ENCODE measurements around the gene ZNF839. TPM values are rescaled to one million over a fixed set of nuclear protein-coding genes. Genes with fewer than 3 reads are reported as not detected.

ZNF839 gene
- total and polyA plus RNA-seq, 2 of the 4 experiments (the other 2 are of a cell fraction): 5.7 to 10.7 TPM

- DNase-seq (no peak), ATAC-seq (ENCODE audit: low read depth) (no peak)
- H3K4ac ChIP-seq (ENCODE audit: low read depth, low read length): peak overlapping the region; percentile 90
- H3K79me1 ChIP-seq (ENCODE audit: low read depth in 1 of 2, low read length in 2 of 2): peaks cover 14 to 37% of the 10 kb centered on the region in 2 experiments
- H2BK5ac ChIP-seq (ENCODE audit: low read depth, low read length, poor library complexity, severe bottlenecking): peak overlapping the region; percentile 72
- peak overlapping the region; percentile 96 for H2AFZ ChIP-seq (replicated peaks; ENCODE audit: low read length, poor library complexity)
- H3K27ac ChIP-seq (ENCODE audit: insufficient read depth, low read length): peak overlapping the region; percentile 82; the same call in 1 of the 2 replicates
- BruUV-seq (replicated peaks): no TSS peak
- peaks cover 17% of the 10 kb centered on the region for H3K4me1 ChIP-seq (ENCODE audit: control insufficient read depth, insufficient read depth, low read length)
- peak overlapping the region; percentile 87 for H3K9ac ChIP-seq (ENCODE audit: low read depth, low read length)
- no peaks in the 10 kb centered on the region for H3K36me3 ChIP-seq (ENCODE audit: control insufficient read depth, insufficient read depth, low read length)
- peak overlapping the region; percentile 84 for H2AK5ac ChIP-seq (ENCODE audit: low read depth, low read length)
- H3K14ac ChIP-seq (replicated peaks; ENCODE audit: low read depth, low read length): peak overlapping the region; percentile 97
- no peaks in the 10 kb centered on the region for H3K9me3 ChIP-seq (ENCODE audit: control insufficient read depth, insufficient read depth, low read length)
- dilution Hi-C loops (cut with HindIII; ENCODE audit: low sequenced_read_pairs, unreplicated experiment): no loop called here
- H2BK15ac ChIP-seq (ENCODE audit: low read depth, low read length): peak overlapping the region; percentile 75; the same call in 2 of the 3 replicates
- ChIA-PET CTCF (interaction anchor here (0.6 kb wide), 1 partner anchor 67 kb away, joined by 3 read pairs; no protein-coding TSS in a partner anchor), POLR2A (ENCODE audit: unreplicated experiment) (no interaction called here)
- WGBS, 2 experiments (ENCODE audit: extremely low coverage in 2 of 2, insufficient read length in 1 of 2): no CpG with 5 or more reads among the region's 15 CpGs
- H3K56ac ChIP-seq (ENCODE audit: extremely low read depth, insufficient read depth, low read length): peak overlapping the region; percentile 67
- H3K9me1 ChIP-seq (ENCODE audit: insufficient read depth, low read length): peaks cover 20% of the 10 kb centered on the region
- H4K20me1 ChIP-seq (ENCODE audit: insufficient read depth, low read length): no peaks in the 10 kb centered on the region
- peak overlapping the region; percentile 84; the same call in 1 of the 2 replicates for H3K23ac ChIP-seq (ENCODE audit: low read depth, low read length)
- TF ChIP-seq CEBPB (IDR thresholded peaks at IDR 0.05; ENCODE audit: low read depth, low read length) (peak; percentile 83), NFE2L2 (IDR thresholded peaks at IDR 0.05; ENCODE audit: low read depth, low read length) (no peak)
- H3K4me3 ChIP-seq (ENCODE audit: insufficient read depth, low read depth, low read length): peak overlapping the region; percentile 78
- H2BK120ac ChIP-seq (ENCODE audit: low read depth, low read length): peak overlapping the region; percentile 81
- H4K8ac ChIP-seq (ENCODE audit: low read depth in 2 of 2, low read length in 2 of 2): peak overlapping the region; percentile 86 to 98
- H2BK20ac ChIP-seq (ENCODE audit: low read depth, low read length): peak overlapping the region; percentile 51
- H3K27me3 ChIP-seq (ENCODE audit: control insufficient read depth, insufficient read depth, low read length): no peaks in the 10 kb centered on the region
- peak overlapping the region; percentile 90 for H4K91ac ChIP-seq (ENCODE audit: insufficient read depth, low read depth, low read length)
- peak overlapping the region; percentile 92; the same call in 1 of the 2 replicates for H3K18ac ChIP-seq (ENCODE audit: low read depth, low read length)
- H2AK9ac ChIP-seq (replicated peaks; ENCODE audit: low read depth, low read length, poor library complexity): peak overlapping the region; percentile 63
- in situ Hi-C loops (cut with MboI; ENCODE audit: low sequenced_read_pairs): loop anchor here (10.0 to 25.0 kb wide), 4 partner anchors 174 to 557 kb away; partner anchors contain the start of genes DYNC1H1, HSP90AA1 and PPP2R5C
- intact Hi-C loops (cut with micrococcal nuclease): no loop called here
- H3K4me2 ChIP-seq (ENCODE audit: low read depth, low read length): peak overlapping the region; percentile 90
- H4K5ac ChIP-seq (ENCODE audit: low read depth, low read length): peak overlapping the region; percentile 98
Observed at GRCh38 chr14:102318781-102319276, 717 bp upstream of the ZNF839 start.

Measured in IMR-90 (cell line).